B cell (primary cell): Measurements from ENCODE around the gene FBLN5. TPM values are rescaled to one million over a fixed set of nuclear protein-coding genes. Genes with fewer than 3 reads are reported as not detected.

Experiments
- ATAC-seq: fragments of 200-7000 bp; cut with Tn5 transposase; one replicate; pipeline ENCODE4 v1.10.0; 2021; ENCODE audit warnings: low read depth, mild to moderate bottlenecking, moderate number of reproducible peaks, moderate library complexity
- CTCF ChIA-PET: fragments of 350-600 bp; sonication (Branson Sonifier 250); formaldehyde crosslinking; loops from one replicate; lab custom pipeline; 2021; ENCODE audit warnings: antibody characterized with exemption, inconsistent platforms; lab: Charles Lee
- POLR2A ChIA-PET: fragments of 350-600 bp; sonication (Branson Sonifier 250); formaldehyde crosslinking; loops from one replicate; lab custom pipeline; 2021; ENCODE audit warnings: antibody characterized with exemption; lab: Charles Lee
- DNase-seq: peaks from one replicate; pipeline ENCODE4 v3.0.0; 2013
- H2AFZ ChIP-seq: 2 replicates; pipeline ENCODE4 v1.6.1; 2012; ENCODE audit warnings: mild to moderate bottlenecking, low read depth, low read length; ENCODE audit not compliant: insufficient read depth, poor library complexity, severe bottlenecking
- H3K27ac ChIP-seq, 2 donors: 1 replicate in 1 of 2; 2 replicates in 1 of 2; pipeline ENCODE4 v1.5.1; 2012 to 2013; ENCODE audit warnings: low read length in 2 of 2, mild to moderate bottlenecking in 2 of 2, moderate library complexity in 1 of 2
- H3K27me3 ChIP-seq, 4 experiments: fragments of 200-600 bp in 1 of 4; sonication (generic) in 1 of 4; replicated peaks in 1 of 4; 1 replicate in 2 of 4; 2 replicates in 2 of 4; pipeline versions ENCODE4 v1.6.1 to v1.7.0; 2013 to 2016; ENCODE audit warnings: low read length in 3 of 4, mild to moderate bottlenecking in 2 of 4, mixed read lengths in 1 of 4, moderate library complexity in 1 of 4; ENCODE audit not compliant: insufficient read depth in 4 of 4, control insufficient read depth in 3 of 4; ENCODE audit errors: control extremely low read depth in 1 of 4
- H3K36me3 ChIP-seq, 2 experiments: replicated peaks in 1 of 2; 1 replicate in 1 of 2; 2 replicates in 1 of 2; pipeline versions ENCODE4 v1.6.1 to v1.7.1; 2013; ENCODE audit warnings: low read length in 1 of 2; ENCODE audit not compliant: insufficient read depth in 2 of 2, control insufficient read depth in 1 of 2; ENCODE audit errors: control extremely low read depth in 1 of 2, extremely low read depth in 1 of 2
- H3K4me1 ChIP-seq, 2 donors: fragments of 200-600 bp in 1 of 2; sonication (generic) in 1 of 2; 1 replicate in 1 of 2; 2 replicates in 1 of 2; pipeline versions ENCODE4 v1.5.1 to v1.6.1; 2013 to 2017; ENCODE audit warnings: low read length in 2 of 2; ENCODE audit not compliant: control insufficient read depth in 2 of 2, insufficient read depth in 2 of 2
- H3K4me2 ChIP-seq: replicated peaks from 2 replicates; pipeline ENCODE3; 2012; ENCODE audit warnings: mild to moderate bottlenecking, low read depth, low read length; ENCODE audit not compliant: poor library complexity, severe bottlenecking
- H3K4me3 ChIP-seq, 5 experiments: fragments of 200-600 bp in 1 of 5; sonication (generic) in 1 of 5; 1 replicate in 3 of 5; 2 replicates in 2 of 5; pipeline versions ENCODE4 v1.5.1 to v1.7.0; 2011 to 2016; ENCODE audit warnings: low read length in 4 of 5, mild to moderate bottlenecking in 4 of 5, low read depth in 2 of 5, control low read depth in 1 of 5, moderate library complexity in 1 of 5; ENCODE audit not compliant: insufficient read depth in 1 of 5; ENCODE audit errors: control extremely low read depth in 1 of 5, extremely low read depth in 1 of 5
- H3K79me2 ChIP-seq: fragments of 200-600 bp; sonication (generic); one replicate; pipeline ENCODE4 v1.6.0; 2016; ENCODE audit warnings: low read length; ENCODE audit not compliant: control insufficient read depth, insufficient read depth
- H3K9ac ChIP-seq: fragments of 200-600 bp; sonication (generic); 2 replicates; pipeline ENCODE4 v1.6.1; 2017; ENCODE audit warnings: mild to moderate bottlenecking, low read length, moderate library complexity
- H3K9me3 ChIP-seq, 3 donors: one replicate each; pipeline versions ENCODE4 v1.6.1 to v1.7.1; 2013; ENCODE audit warnings: low read length in 2 of 3; ENCODE audit not compliant: control insufficient read depth in 2 of 3, insufficient read depth in 1 of 3; ENCODE audit errors: control extremely low read depth in 1 of 3
- H4K20me1 ChIP-seq: 2 replicates; pipeline ENCODE4 v1.6.0; 2012; ENCODE audit warnings: mild to moderate bottlenecking, low read length; ENCODE audit not compliant: insufficient read depth, control insufficient read depth, poor library complexity, severe bottlenecking
- H3K27ac Mint-ChIP-seq: one replicate; pipeline ENCODE4 v1.8.0; 2021; ENCODE audit warnings: mixed read lengths
- H3K27me3 Mint-ChIP-seq: one replicate; pipeline ENCODE4 v1.8.0; 2021; ENCODE audit warnings: mixed read lengths
- H3K4me1 Mint-ChIP-seq: one replicate; pipeline ENCODE4 v1.8.0; 2021; ENCODE audit warnings: mixed read lengths
- H3K4me3 Mint-ChIP-seq: one replicate; pipeline ENCODE4 v1.8.0; 2021; ENCODE audit warnings: mixed read lengths
- H3K9me3 Mint-ChIP-seq: one replicate; pipeline ENCODE4 v1.8.0; 2022; ENCODE audit warnings: mixed read lengths; ENCODE audit not compliant: insufficient read depth
- CTCF ChIP-seq: fragments of 200-600 bp; IDR thresholded peaks from one replicate; pipeline ENCODE4 v1.8.0; 2022; ENCODE audit warnings: antibody characterized with exemption, mild to moderate bottlenecking
- EZH2 ChIP-seq: IDR thresholded peaks from 2 replicates; pipeline ENCODE4 v1.6.1; 2012; ENCODE audit warnings: borderline replicate concordance, low read depth, mild to moderate bottlenecking, moderate library complexity, low read length; ENCODE audit not compliant: insufficient read depth, poor library complexity, severe bottlenecking
- WGBS: methylation state at CpG from one replicate; pipeline ENCODE4 v1.1.5; 2013; ENCODE audit warnings: missing lambda C conversion rate; ENCODE audit not compliant: insufficient coverage; 5-methylcytosine and 5-hydroxymethylcytosine counted together
- intact Hi-C: fragments of 100-400 bp; cut with micrococcal nuclease; formaldehyde crosslinking; loops from one replicate; pipeline ENCODE4 v1.10.0; 2022
- polyA plus RNA-seq: library from polyadenylated mRNA; depleted of rRNA; stranded (reverse); fragments of >200 nt; gene quantifications from 2 replicates; pipeline ENCODE4 v1.2.3, GENCODE V29; 2012
- total RNA-seq, 2 donors: library from RNA; stranded (reverse); fragments of 120-200 nt in 1 of 2; gene quantifications; 1 replicate in 1 of 2; 2 replicates in 1 of 2; pipeline versions ENCODE4 v1.2.3 to v1.2.4, GENCODE V29; 2013 to 2022

FBLN5 gene
- total and polyA plus RNA-seq, 2 donors (not counting 1 experiment from before 2014, with no cell fraction given) = 0.31 to 0.37 TPM

- ChIA-PET POLR2A (no interaction called here), CTCF (interaction anchor here (0.6 to 0.9 kb wide), 2 partner anchors 12 to 875 kb away, joined by 3 read pairs; no protein-coding TSS in a partner anchor)
- TF ChIP-seq EZH2 (no peak), CTCF (no peak)
- no CpG with 5 or more reads among the region's 1 CpG for WGBS
- peaks cover 54 to 56% of the 10 kb centered on the region in 2 donors for H3K4me1 ChIP-seq
- Mint-ChIP-seq H3K27me3 (peaks cover 12% of the 10 kb centered on the region), H3K27ac (no peak overlapping the region), H3K4me1 (peaks cover 47% of the 10 kb centered on the region), H3K4me3 (no peak overlapping the region), H3K9me3 (peaks cover 3% of the 10 kb centered on the region)
- no peak overlapping the region for H2AFZ ChIP-seq
- H3K36me3 ChIP-seq = no peaks in the 10 kb centered on the region
- DNase-seq = peak; percentile 72
- no peak overlapping the region for H3K4me3 ChIP-seq
- H3K27me3 ChIP-seq = peaks cover 0 to 36% (median 3%) of the 10 kb centered on the region in 4 experiments
- H3K9me3 ChIP-seq = peaks cover 6 to 7% (median 6%) of the 10 kb centered on the region in 3 donors
- no peaks in the 10 kb centered on the region for H4K20me1 ChIP-seq
- intact Hi-C loops = loop anchor here (10.0 kb wide), 2 partner anchors 325 to 775 kb away; partner anchors contain the start of genes PPP4R3A and RPS6KA5
- no peak overlapping the region for H3K27ac ChIP-seq
- ATAC-seq = no peak
- H3K4me2 ChIP-seq = peak overlapping the region; percentile 23
- H3K9ac ChIP-seq = no peak overlapping the region
- H3K79me2 ChIP-seq = peaks cover 3% of the 10 kb centered on the region
Measured at GRCh38 chr14:91839749-91840148, 107.7 kb downstream of the FBLN5 start.

GRCh38 chr14:91837076-91837475 is 110.4 kb downstream of the FBLN5 start:
- H3K4me3 Mint-ChIP-seq = peak overlapping the region; percentile 92
- peaks cover 38% of the 10 kb centered on the region for H3K4me1 Mint-ChIP-seq

More at GRCh38 chr14:91837076-91837475, 110.4 kb downstream of the FBLN5 start:
- H3K27ac Mint-ChIP-seq = no peak overlapping the region
- no peaks in the 10 kb centered on the region for H4K20me1 ChIP-seq
- DNase-seq (no peak), ATAC-seq (no peak)
- POLR2A ChIA-PET = no interaction called here
- H3K27me3 Mint-ChIP-seq = peaks cover 12% of the 10 kb centered on the region
- H3K36me3 ChIP-seq = no peaks in the 10 kb centered on the region
- H3K4me3 ChIP-seq = peak overlapping the region; percentile 47 to 77 (median 58)
- H3K9ac ChIP-seq = peak overlapping the region; percentile 71
- peak overlapping the region; percentile 92 for H3K4me2 ChIP-seq
- peaks cover 3% of the 10 kb centered on the region for H3K79me2 ChIP-seq
- H3K9me3 Mint-ChIP-seq = peaks cover 3% of the 10 kb centered on the region
- 48% methylated on average over 7 of the region's 12 CpGs for WGBS
- intact Hi-C loops = loop anchor here (2.0 to 10.0 kb wide), 3 partner anchors 74 to 772 kb away; partner anchors contain the start of genes PPP4R3A and RPS6KA5
- peaks cover 6 to 7% (median 6%) of the 10 kb centered on the region in 3 donors for H3K9me3 ChIP-seq
- no peak overlapping the region for H3K27ac ChIP-seq
- no peak for TF ChIP-seq EZH2
- TF ChIP-seq CTCF = no peak
- H2AFZ ChIP-seq = peak overlapping the region; percentile 83
- peaks cover 33 to 37% of the 10 kb centered on the region in 2 donors for H3K4me1 ChIP-seq
- CTCF ChIA-PET = no interaction called here
- H3K27me3 ChIP-seq = peaks cover 0 to 36% (median 3%) of the 10 kb centered on the region in 4 experiments
